Stimulated activated CD8-positive, alpha-beta memory T cell treated with anti-CD3 and anti-CD28 coated beads, Interleukin-12 subunit alpha, Interleukin-12 subunit beta, amount 100 ng/mL, for 24 hours (primary cell): ENCODE data around the gene CCDC33.

ENCODE experiments used
- DNase-seq: peaks from one replicate; pipeline ENCODE4 v3.0.0-alpha.2; 2020; ENCODE audit errors: extremely low read depth

CCDC33 gene

DNA sequence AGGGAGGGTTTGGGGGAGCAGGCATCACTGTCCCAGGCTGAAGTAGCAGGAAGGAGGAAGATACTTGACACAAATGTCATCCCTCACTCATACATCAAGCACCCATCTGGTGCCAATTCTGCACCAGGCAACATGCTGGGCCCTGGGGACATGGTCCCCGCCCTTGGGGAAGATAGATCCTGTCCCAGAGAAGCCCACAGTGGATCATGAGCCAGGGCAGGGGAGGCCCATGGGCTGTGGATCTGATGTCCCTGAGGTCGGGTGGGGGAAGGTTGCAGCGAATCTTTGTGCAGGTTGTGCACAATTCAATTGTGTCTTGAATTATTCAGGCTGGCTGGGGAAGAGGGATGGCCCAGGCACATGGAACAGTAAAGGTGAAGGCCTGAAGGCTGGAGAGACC is 6.4 kb upstream of the CCDC33 start:
- no peak for DNase-seq

DNA sequence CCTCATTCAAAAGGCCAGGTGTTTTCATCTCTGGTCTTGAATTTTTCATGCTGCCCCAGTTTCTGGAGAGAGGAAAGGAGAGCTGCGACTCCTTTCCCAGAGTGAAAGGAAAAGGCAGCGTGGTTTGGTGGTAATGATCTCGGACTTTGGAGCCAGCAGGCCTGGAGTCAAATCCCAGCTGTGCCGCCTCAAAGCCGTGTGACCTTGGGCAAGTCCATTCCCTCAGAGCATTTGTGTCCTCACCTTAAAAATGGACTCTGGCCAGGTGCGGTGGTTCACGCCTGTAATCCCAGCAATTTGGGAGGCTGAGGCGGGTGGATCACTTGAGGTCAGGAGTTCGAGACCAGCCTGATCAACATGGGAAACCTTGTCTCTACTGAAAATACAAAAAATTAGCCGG is 4.7 kb upstream of the CCDC33 start:
- no peak for DNase-seq

DNA sequence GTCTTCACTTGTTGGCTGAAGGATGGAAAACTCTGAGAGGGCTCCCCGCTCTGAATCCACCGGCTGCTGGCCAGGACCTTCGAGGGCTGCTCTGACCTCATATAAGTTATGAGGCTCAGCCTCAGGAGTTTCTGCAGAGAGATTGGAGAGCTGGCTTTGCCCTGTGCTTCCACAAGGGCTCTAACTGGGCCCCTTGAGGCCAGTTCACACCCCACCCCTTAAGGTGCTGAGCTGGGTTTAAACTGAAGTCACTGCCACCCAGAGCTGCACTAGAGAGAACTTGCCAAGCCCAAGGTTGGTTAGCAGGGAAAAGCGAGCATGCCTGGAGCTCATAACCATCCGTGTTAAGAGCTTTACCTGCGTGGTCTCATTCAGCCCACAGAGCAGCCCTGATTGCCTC is 2.8 kb upstream of the CCDC33 start:
- no peak for DNase-seq

DNA sequence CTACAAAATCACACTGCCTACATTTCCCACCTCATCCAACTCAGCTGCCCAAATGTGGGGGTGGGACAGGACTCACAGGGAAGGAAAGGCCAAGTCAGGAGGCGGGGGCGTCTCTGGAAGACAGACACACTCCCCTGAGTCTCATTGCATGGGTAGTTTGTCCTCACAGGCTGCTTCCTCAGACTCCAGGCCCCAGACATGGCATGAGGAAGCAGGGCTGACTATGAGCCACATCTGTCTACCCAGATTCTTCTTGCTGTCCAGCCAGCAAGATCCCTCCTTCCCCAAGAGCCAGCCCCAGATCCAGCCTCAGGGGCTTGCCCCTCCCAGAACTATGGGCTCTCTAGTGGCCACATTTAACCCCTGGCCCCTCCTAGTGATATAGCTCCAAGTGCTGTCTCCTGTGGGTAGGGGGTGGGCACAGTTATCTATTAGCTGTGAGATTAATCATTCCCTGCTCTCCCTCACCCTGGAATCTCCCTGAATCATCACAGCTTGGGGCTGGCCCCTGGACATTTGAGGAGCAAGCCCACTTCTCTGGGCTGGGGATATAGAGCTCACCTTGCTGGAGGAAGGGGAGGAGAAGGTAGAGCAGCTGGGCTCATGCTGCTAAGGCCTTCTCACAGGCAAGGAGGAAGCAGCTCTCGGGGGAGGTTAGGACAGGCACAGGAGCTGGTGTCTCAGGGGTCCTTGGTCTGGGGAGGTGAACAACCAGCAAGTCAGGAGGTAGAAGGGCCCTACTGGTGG is 2.1 kb upstream of the CCDC33 start:
- DNase-seq, result no peak

DNA sequence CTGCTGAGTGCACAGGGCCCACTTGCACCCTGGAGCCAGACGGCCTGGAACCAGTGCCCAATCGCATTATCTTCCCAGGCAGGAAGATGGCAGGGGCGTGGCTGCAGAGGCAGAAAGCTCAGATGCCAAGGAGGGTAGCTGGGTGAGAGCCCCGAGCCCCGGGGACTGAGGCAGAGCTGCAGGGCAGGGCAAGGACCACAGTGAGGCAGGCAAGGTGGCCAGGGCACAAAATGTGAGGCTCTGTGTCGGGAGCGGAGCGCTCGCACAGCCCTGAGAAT is 1.6 kb upstream of the CCDC33 start:
- no peak for DNase-seq

DNA sequence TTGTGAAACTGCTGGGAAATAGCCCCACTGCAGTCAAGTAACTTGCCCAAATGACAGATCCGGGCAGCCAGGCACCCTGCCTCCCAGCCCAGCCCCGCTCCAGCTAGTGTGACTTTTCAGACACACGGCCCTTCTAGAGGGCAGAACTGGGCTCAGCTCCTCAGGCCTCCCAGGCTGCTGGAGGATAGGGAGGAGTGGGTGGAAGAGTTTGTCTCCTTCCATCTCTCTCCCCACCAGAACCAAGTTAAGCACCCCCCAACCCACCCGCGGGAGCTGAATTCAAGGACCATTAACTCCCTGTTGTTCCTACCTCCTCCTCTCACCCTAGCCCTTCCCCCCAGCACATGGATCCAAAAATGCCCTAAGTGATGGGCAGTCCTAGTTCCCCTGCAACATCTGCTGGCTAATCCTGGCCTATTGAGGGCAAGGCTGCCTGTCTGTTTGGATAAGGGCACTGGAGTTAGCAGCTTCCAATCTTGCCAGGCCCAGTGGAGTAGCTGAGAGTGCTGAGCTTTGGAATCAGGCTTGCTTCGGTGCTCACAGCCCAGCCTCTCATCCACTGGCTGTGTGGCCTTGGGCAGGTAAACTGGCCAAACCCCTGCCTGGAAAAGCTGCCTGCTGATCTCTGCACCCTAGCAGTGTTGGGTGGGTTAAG is 3.1 kb downstream of the CCDC33 start:
- no peak for DNase-seq

DNA sequence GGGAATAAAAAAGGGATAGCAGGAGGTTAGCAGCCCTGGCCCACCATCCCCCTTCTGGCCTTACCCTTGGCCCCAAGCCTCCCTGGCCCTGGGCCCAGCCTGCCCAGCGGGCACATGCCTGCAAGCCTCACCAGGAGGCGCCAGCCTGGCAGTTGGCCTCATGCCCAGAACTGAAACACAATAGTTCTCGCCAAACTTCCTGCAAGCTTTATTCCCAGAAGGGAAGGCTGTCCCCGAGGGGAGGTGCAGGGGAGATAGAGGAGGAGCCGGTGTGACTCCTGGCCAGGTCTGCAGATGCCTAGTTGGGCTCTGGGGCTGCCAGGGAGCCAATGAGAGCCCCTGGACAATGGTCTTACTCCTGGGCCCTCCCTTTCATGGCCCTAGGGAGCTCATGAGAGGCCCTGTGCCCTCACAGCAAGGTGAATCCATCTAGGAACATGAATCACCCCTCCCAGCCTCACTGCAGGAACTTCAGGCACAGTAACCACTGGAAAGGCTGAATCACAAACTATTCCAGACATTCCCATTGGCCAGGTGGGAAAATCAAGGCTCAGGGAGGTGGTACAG is 4.0 kb downstream of the CCDC33 start:
- DNase-seq, result no peak

DNA sequence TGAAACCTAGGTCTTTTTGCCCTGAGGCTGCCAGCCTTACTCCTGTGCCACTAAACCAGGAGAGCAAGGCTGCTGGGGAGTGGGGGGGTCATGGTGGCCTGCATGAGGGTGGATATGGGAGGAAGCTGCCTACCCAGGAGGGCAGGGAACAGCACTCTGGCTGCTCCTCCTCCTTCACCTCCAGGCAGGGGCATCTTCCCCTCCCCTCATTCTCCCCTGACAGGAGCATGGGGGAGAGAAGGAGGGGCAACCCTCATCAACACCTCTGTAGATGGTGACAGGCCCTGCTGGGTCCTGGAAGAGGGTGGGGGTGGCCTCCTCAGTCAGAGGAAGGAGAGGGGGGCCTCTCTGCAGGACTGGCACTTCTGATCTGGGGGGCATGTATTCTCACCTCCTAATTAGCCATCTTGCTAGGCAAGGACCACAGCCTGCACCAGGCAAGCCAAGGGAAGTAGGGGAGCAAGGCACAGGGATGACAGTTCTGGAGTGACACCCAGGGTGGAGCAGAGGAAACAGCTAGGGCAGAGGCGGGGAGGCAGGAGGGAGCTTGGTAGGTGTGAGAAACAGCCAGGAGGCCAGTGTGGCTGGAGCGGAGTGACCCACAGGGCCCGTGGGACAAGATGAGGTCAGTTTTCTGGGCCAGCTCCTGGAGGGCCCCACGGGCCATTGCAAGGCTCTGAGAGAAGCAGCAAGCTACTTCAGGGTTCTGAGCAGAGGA is 4.9 kb downstream of the CCDC33 start:
- DNase-seq, result no peak

DNA sequence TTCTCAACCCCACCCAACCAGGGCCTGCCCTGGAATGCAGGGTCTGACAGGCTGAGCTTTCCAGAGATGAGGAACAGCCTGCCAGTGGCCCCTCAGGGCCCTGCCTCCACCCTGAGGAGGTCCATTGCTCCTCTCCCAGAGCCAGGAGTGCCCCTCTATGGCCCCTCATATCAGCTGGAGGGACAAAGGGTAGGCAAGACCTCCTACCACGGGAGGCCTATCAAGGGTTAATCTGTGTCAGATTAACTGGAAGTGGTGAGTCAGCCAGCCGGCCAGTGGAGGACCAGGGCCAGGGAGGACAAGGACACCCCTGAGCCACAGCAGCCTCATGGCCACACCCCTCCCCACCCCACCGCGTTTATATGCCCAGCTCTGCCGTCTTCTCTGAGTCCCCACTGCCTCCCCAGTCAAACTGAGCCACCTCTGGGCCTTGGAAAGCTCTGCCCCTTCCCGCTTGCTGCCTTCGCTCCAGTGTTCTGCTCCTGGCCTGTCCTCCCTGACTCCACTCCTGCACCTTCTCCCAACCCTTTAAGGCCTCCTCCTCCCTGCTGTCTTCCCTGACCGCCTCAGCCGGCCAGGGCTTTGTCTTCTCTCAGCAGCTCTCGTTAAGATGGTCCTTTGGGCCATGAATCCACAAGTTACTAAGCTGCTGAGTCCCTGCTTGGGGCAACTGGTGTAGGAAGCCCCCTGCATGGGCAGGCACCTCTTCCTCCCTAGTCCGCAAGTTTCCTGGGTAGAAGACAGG is 6.5 kb downstream of the CCDC33 start:
- DNase-seq, result no peak

DNA sequence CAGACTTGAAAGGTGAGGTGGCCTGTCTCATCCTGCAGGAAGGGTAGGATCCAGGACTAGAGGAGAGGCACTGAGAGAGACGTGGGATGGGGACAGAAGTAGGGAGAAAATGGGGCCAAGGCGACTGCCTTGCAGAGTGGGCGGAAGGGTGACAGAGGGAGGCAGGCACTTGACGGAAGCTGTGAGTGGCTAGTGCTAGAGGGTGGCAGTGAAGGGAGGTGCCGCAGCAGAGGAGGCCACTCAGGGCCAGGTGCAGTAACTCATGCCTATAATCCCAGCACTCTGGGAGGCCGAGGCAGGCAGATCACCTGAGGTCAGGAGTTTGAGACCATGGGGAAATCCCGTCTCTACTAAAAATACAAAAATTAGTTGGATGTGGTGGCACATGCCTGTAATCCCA is 7.3 kb downstream of the CCDC33 start:
- DNase-seq, result no peak

DNA sequence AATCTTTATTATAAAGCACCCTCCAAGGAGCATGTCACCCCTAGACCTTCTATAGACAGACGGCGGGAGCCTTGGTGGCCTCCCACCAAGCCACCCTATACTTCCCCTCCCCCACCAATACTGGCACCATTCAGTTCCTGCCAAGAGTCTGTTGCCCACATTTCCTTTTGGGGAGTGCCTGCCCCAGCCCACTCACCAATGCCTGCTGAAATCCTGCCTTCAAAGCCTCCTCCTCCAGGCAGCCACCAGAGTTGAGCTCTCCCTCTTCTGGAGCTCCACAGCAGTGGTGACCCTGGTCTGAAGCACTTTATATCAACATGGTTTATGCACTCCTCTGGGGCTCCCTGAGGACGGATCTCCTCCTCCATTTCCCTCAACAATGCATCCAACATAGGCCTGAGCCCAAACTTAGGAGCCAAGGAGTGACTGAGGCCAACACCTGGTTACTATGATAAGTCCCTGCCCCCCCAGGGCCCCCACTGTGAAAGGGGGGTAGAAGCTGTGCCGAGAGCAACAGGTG is 8.8 kb downstream of the CCDC33 start:
- DNase-seq, result no peak

DNA sequence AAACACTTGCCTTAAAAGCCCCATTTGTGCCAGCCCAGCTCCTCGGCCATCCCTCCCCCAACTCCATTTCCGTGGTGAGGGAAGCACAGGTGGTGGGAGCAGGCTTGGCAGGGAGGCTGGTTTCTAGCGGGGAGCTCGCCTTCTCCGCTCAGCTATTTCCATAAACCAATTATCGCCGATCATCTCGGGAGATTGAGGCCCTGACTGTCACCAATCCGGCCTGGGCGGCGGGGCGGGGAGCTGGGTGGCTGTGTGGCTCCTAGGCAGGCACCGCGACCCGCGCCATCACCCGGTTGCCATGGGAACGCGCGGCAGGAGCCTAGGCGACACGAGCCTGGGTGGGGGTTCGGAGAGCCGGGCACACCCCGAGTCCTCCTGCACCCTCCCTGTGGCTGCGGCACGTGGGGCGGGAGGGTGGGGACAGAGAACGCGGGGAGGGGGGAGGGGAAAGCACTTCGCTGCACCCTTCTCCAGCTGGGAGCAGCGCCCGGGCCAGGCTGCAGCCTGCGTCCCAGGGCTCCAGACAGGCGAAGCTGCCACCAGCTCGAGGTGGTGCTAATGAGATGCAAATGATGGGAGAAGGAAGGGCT is 9.3 kb downstream of the CCDC33 start:
- DNase-seq, result no peak

DNA sequence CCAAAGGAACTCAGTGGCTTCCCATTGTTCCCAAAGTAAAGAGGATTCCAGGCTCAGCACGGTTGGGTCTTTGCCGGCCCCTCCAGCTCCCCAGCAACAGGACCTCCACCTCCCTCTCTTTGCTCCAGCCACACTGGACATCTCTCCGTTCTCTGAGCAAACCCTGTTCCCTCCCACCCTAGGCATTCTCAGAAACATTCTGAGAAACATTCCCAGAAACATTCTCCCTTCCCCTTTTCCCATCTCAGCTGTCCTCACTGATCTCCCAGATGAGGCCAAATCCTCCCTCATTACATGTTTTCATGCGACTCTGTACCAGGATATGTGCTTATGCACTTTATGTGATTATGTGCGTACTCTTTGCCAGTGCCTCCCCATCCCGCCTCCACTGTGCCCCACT is 14.1 kb downstream of the CCDC33 start:
- DNase-seq, result no peak

DNA sequence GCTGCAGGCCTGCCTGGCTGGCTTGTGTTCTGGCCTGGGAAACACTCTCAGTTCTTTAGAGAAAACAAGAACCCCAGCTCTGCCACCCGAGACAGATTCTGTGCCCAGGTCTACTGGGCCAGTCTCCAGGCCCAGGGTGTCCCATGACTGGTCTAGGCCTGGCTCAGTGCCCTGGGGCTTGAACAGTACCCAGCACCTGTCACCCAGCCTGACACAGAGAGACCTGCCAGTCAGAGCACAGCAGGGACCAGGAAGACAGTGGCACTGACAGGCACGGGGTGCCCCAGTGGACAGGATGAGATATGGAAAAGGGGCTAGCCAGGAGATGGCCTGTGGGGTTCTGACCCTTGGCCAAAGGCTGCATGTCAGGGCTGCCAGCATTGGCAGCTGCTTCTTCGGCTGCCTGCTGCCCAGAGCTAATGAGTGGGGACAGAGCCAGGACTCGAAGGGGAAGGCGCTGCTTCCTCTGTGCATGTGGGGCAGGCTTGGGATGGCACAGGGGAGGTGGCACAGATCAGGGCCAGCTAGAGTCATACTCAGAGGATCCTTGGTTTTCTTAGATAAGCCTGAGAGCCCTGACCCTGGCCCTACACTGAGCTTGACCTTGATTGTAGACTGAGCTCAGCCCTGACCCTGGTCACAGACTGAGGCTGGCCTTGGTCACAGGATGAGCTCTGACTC is 15.1 kb downstream of the CCDC33 start:
- DNase-seq, result no peak

DNA sequence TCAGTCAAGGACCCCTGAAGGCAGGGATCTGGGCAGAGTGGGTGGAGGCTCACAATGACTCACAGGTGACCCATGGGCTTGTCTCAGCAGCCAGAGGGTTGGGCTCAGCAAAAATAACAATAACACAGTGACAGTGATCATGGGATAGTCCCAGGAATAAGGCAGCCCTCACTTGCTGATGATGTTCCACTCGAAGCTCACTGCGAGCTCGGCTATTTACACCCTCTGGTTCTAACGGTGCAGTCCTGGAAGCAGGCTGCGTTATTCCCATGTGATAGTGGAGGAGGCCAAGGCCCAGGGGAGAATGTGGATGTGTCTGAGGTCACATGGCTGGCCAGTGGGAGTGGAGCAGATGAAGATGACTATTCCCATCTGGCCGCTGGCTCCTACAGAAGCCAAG is 16.2 kb downstream of the CCDC33 start:
- DNase-seq, result no peak

DNA sequence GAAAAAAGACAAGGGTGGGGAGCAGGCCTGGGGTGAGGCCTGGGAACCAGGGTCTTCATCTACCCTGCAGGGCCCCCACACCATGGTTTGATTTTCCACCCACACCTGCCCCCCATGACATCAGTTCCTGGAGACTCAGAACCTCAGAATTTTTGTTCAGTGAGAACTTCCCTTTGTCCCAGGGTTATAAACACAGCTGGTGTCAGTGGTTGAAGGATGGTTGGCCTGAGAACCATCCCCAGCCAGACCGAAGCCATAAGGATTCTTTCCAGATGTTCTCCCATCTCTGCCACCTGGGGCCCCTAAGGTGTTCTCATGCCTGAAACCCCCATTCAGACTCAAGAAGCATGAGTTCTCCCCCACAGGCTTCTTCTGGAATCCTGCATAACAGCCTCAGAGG is 16.6 kb downstream of the CCDC33 start:
- DNase-seq, result no peak

DNA sequence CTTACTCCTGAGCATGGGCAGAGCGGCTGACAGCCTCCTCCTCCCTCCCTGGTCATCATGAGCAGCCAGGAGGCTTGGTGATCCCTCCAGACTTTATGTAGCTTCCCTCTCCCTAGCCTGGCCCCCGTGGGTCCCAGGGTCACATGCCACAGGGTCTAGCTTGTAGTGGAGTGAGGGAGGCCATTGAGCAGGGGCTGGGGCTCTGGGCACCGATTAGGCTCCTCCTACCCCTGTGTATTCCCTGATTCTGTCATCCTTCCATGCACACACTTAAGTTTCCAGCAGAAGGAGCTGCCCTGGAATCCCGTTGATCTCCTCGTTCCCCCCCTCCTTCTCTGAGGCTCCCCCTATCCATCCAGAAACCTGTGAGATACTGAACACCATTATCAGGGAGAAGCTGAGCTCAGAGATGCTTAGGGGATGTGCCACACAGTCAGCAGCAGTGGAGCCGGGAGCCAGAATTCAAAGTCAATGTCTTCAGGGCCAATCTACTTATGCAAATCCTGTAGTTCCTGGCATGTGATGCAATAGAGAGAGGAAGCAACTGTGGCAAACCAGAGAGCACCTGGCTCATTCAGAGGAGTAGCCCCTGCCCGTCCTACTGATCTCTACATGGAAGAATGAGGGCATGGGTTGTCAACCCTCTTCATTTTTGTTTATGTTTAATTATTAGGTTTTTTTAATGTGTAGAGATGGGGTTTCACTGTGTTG is 17.2 kb downstream of the CCDC33 start:
- no peak for DNase-seq

DNA sequence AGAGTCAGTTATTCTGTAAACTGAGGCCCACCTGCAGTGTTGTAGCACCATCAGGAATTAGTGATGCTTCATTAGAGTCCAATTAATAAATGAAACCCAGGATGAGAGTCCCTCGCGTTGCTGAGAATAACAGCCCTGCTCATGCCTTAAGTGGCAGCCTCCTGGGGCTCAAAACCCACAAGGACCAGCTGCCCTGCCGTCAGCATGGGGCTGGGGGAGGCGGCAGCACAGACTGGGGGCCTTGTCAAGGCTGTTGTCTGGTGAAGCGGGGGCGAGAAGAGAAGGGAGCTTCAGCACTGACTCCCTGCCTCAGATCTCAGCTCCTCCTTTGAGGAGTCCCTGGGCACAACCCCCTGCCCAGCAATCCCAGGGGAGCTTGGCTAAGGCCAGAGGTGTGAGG is 21.0 kb downstream of the CCDC33 start:
- DNase-seq, result no peak

DNA sequence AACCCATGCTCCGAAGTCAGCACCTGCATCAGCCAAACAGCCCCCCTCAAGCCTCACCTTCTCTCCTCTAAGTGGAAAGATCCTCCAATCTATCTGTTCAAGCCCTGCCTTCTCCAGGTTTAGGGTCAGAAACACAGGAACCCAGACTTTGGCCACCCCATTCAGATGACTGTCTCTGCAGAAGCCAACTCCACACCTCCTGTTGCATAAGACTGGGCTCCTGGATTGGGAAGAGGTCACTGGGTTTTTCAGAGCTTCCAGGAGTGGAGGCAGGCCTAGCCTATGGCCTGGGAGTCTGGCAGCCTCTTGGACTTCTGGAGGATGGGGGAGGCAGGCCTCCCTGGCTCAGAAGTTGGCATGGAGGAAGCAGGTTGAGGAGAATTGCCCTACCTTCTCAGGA is 21.5 kb downstream of the CCDC33 start:
- DNase-seq, result no peak

DNA sequence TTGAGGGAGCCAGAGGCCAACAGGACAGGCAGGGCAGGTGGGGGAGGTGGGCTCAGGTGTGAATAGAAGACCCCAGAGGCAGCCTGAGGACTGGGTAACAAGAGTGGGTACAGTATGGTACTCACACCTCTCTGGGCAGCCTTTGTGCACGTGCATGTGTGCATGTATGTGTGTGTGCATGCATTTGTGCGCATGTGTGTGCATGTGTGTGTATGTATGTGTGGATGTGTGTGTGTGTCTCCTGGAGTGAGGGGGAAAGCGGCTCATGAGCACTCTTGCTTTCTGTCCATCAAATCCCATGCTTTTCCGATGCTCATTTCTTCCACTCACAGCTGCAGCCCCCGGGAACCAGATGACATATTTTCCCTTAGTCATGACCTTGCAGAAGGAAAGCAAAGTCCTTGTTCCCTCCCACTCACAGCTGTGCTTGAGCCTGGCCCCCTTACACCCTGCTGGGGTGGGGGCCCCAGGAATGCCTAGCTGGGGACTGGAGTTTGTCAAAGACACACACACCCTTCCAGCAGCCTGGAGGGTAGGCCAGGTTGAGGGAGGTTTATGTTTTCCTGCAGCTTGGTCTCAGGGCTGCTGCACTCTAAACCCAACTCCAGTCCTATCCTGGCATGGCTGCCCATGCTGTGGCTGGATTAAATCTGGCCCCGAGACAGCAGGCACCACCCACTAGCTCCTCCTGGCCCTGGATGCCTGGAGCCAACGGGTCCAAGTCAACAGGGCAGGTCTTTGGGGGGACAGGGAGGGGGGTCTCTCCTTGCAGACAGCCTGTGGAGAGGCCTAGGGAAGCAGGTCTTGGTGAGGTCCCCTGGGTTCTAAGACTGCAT is 22.5 kb downstream of the CCDC33 start:
- no peak for DNase-seq
